NCI-H2196 (cell line): ENCODE data around the gene CNTROB.

Experiments
- DNase-seq: peaks from one replicate; lab custom pipeline; 2025; ENCODE audit not compliant: unreplicated experiment; lab: John Stamatoyannopoulos, UW

CNTROB gene

DNA sequence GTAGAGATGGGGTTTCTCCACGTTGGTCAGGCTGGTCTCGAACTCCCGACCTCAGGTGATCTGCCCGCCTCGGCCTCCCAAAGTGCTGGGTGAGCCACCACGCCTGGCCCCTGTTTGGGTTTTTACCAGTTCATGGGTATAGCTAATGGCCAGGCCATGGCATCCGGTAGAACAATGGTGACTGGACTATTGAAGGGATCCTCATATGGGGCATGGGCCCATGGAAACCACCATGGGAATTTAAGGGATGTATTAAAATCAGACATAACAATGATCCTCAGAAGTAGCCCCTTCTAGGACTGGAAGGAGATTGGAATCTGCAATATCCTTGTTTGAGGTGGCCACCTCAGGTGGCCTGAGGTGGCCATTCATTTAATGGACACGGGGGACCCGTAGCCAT is 52.9 kb downstream of the CNTROB start:
- DNase-seq: no peak

GRCh38 chr17:7987112-7987893 is 55.3 kb downstream of the CNTROB start:
- no peak for DNase-seq

DNA sequence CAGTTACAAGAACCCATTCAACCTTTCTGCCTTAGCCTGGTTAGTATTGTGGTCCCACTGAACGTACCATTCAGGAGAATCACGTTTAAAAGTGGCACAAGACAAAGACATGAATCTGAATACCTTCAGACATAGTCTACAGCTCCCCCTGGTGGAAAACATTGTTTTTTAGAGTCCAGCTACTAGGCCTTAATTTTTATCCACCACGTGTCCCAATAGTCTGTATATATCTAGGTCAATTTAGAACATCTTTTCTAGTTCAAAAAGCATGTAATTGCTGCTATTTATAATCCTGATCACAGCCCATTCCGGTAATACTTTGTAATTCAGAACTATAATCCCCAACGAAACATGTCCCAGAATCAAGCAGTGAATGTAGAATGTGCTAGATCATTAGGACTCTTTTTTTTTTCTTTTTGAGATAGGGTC is 56.8 kb downstream of the CNTROB start:
- peak; percentile 75 for DNase-seq

GRCh38 chr17:7989781-7990655 is 58.0 kb downstream of the CNTROB start:
- DNase-seq: peak; percentile 69

DNA sequence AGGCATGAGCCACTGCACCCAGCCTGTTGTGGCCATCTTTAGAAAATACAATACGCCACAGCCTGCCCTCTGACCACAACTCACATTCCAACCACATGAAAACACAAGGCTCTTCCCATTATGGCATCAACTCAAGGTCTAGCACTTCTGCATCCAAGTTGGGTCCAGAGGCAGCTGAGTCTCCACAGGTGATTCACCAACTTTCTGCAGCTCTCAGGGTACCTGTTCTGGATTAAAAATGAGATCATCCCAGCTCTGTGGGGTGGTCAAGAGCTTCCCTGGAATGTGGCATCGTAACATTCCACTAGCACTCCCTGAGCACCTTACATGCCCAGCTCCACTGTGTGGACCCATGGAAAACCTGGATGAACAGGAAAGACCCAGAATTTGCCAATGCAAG is 60.5 kb downstream of the CNTROB start:
- DNase-seq: no peak

- no peak for DNase-seq
Observed at GRCh38 chr17:7992924-7993323, 60.9 kb downstream of the CNTROB start.

DNA sequence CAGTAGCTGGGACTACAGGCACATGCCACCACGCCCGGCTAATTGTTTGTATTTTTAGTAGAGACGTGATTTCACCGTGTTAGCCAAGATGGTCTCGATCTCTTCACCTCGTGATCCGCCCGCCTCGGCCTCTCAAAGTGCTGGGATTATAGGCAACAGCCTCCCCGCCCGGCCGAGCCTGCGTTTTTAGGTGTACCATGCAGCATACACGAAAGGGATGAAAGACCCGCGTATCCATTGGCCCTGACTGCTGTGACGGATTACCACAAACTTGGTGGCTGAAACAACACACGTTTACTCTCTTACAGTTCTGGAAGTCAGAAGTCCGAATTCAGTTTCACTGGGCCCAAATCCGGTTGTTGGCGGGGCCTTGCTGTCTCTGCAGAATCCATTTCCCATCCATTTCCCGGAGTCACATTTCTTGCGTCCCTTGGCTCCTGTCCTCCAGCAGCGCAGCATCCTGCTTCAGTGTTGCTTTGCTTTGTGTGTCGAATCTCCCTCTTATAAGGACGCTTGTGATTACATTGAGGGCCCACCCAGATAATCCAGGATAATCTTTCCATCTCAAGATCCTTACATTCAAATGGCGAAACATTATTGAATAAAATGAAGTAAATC is 62.1 kb downstream of the CNTROB start:
- DNase-seq: no peak

DNA sequence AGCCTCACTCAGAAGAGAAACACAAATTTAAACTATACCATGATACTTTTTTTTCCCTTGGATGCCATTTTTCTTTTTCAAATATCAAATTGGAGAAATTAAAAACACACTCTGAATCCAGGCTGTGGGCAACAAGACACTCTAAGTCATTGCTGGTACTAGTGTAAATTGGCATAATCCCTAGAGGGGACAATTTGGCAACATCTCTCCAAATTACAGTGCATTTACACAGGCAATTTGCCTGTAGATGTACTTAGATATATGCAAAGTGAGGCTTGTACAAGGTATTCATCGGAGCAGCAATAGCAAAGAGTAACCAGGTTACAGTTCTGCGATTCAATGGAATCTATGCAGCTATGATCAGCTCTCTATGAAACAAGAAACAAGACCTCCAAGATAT is 63.7 kb downstream of the CNTROB start:
- no peak for DNase-seq

GRCh38 chr17:7997186-7997585 is 65.2 kb downstream of the CNTROB start:
- DNase-seq: no peak
